ENCODE measurements around the gene STK32B.

DNA sequence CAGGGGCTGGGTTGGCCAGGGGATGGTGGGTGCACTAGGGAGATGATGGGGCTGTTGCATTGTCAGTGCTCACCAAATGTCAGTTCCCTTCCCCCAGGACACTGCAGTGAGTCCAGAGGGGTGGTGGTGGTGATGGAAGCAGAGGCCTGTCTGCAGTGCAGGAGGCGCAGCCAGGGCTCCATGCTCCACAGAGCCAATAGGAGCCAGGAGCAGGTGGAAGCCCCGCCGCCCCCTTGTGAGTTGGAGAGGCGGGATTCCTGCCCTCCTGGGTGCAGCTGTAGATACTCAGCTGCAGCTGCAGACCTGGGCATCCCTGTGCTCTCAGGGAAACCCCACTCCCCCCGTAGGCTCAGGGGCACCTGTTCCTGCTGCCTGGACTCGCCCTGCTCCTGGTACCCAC, 372.4 kb downstream of the STK32B start:
- no peak for TF ChIP-seq POLR2A (IDR thresholded peaks at IDR 0.05; ENCODE audit: low read length)
- TF ChIP-seq GATA1 (IDR thresholded peaks at IDR 0.05; ENCODE audit: low read depth, low read length), result no peak
